ENCODE measurements around the gene CD46.

The CD46 gene

GRCh38 chr1:207797229-207797973 is 45.5 kb downstream of the CD46 start:
- DNase-seq (ENCODE audit: low spot score): peak; percentile 66

- peak; percentile 39 for DNase-seq (ENCODE audit: low spot score)
Observed at GRCh38 chr1:207798847-207799246, 47.0 kb downstream of the CD46 start.

GRCh38 chr1:207799989-207800648 is 48.3 kb downstream of the CD46 start:
- no peak for DNase-seq (ENCODE audit: low spot score)

GRCh38 chr1:207801819-207802218 is 50.0 kb downstream of the CD46 start:
- no peak for DNase-seq (ENCODE audit: low spot score)

GRCh38 chr1:207803678-207804077 is 51.8 kb downstream of the CD46 start:
- no peak for DNase-seq (ENCODE audit: low spot score)

GRCh38 chr1:207804721-207805468 is 53.0 kb downstream of the CD46 start:
- no peak for DNase-seq (ENCODE audit: low spot score)

- DNase-seq (ENCODE audit: low spot score): no peak
Observed at GRCh38 chr1:207805841-207806421, 54.1 kb downstream of the CD46 start.

- no peak for DNase-seq (ENCODE audit: low spot score)
Observed at GRCh38 chr1:207806531-207807325, 54.9 kb downstream of the CD46 start.

GRCh38 chr1:207807326-207807689 is 55.5 kb downstream of the CD46 start:
- no peak for DNase-seq (ENCODE audit: low spot score)

- DNase-seq (ENCODE audit: low spot score): no peak
Observed at GRCh38 chr1:207807690-207808321, 56.0 kb downstream of the CD46 start.

- no peak for DNase-seq (ENCODE audit: low spot score)
Observed at GRCh38 chr1:207808322-207808705, 56.5 kb downstream of the CD46 start.

GRCh38 chr1:207808911-207809555 is 57.2 kb downstream of the CD46 start:
- no peak for DNase-seq (ENCODE audit: low spot score)

GRCh38 chr1:207810173-207810572 is 58.3 kb downstream of the CD46 start:
- no peak for DNase-seq (ENCODE audit: low spot score)

GRCh38 chr1:207810606-207811295 is 58.9 kb downstream of the CD46 start:
- peak; percentile 39 for DNase-seq (ENCODE audit: low spot score)

- peak; percentile 29 for DNase-seq (ENCODE audit: low spot score)
Observed at GRCh38 chr1:207811319-207811718, 59.5 kb downstream of the CD46 start.

- DNase-seq (ENCODE audit: low spot score): peak; percentile 62
Observed at GRCh38 chr1:207811920-207812720, 60.3 kb downstream of the CD46 start.

GRCh38 chr1:207812778-207813511 is 61.1 kb downstream of the CD46 start:
- DNase-seq (ENCODE audit: low spot score): no peak

- no peak for DNase-seq (ENCODE audit: low spot score)
Observed at GRCh38 chr1:207813512-207813881, 61.6 kb downstream of the CD46 start.

- no peak for DNase-seq (ENCODE audit: low spot score)
Observed at GRCh38 chr1:207813946-207814345, 62.1 kb downstream of the CD46 start.

Measured in ecto neural progenitor cell (in vitro differentiated cells).